GM15510 (cell line): ENCODE measurements around the gene MCTP1.

Experiments
- POLR2A ChIP-seq: IDR thresholded peaks from 3 replicates; pipeline ENCODE4 v1.6.1; 2011; ENCODE audit warnings: borderline replicate concordance; ENCODE audit not compliant: insufficient read length; ENCODE audit errors: extremely low read depth

Gene MCTP1

DNA sequence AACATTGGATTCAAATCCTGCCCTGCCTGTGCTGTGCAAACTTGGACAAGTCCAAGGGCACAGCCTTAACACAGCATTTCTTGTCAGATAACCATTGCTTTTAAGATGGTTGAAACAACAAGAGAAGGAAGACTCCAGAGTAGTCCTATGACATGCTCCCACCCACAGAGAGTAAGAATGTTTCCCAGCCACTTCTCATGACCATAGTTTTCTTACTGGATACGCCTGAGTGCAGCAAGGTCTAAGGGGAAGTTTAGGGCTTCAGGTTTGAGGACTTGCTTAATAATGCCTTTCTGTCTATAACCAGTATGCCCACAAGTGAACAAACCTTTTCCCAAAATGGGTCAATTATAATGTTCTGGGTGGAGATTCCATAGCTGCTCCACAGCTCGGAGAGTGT lies 540.0 kb downstream of the MCTP1 start:
- TF ChIP-seq POLR2A = no peak

DNA sequence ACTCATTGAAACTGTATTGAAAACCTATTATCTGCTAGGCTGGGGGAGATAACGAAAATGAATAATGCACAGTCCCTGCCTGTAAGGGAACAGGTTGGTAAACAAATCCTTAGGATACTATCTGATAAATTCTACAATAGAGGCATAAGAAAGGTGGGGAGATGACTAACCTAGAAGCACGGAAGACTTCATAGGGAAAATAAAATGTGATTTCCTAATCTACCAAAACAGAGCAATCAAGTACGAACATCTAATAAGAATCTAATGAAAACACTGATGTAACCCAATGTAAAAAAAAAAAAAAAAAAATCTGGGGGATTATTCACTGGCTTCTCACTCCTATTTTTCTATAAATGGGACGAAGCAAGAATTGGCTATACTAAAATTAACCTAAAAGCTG lies 542.0 kb downstream of the MCTP1 start:
- no peak for TF ChIP-seq POLR2A

DNA sequence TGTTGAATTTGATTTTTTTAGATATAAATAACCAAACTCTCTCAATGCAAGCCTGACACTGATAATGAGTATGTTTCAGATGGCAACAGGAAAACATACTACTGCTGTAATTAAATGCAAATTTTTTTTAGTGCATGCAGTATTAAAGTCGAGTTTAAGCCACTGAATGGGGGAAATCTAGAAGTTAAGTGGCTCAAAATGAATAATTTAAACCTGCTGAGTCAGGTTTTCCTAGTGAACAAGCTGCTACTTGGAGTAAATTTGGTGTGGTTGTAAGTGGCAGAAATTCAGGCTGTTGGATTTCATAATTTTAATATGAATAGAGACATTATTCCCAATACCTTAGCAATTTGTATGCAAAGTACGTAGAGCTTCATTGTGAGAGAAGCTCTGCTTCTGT lies 544.6 kb downstream of the MCTP1 start:
- TF ChIP-seq POLR2A = no peak

DNA sequence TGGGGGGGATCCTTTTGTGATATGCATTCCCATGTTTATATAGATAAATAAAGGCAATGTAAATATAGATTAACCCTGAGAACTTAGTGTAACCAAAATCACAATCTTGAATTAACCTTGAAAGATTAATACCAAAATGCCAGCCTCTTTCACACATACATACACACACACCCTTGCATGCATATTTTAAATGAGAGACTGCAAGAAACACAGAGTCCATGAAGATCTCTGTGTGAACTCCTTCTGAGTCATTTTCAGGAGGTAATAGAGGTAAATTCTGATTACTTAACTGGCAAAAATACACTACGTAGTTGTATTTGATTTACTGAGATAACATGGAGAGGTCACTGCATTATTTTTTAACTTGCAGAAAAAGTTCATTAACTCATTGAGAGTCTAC lies 548.4 kb downstream of the MCTP1 start:
- TF ChIP-seq POLR2A = no peak

DNA sequence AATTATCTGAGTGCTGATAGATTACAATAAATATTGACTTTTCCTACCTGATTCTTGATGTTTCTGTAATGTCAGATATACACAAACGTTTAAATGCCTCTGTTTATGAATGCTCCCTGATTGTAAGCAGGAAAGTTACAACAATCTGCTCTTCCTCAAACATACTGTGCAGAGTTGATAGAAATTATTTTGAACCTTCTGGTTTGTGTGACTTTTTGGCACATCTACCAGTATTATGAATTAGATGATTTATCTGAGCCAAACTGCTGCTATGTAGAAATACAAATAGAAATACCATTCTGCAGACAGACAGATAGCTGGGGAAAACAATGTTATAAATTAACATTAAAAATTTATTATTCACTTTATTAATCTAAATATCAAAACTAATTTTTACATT lies 553.4 kb downstream of the MCTP1 start:
- no peak for TF ChIP-seq POLR2A

DNA sequence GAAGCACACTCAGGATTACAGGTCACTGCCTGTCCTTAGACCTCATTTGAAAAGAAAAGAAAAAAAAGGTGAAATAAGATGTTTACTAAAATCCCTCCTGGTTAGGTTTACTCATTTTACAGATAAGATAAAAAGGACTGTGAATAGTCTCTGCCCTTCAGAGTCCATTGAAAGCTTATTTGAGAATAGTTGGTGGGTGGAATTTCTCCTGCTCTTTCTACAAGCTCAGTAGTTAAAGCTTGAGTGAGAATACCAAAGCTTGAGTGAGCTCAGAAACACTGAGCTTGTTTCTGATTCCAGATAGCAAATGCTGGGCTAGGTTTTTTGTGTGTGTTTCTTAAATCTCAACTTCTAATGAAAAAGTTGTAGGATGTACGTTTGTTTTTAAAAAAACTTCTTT lies 559.8 kb downstream of the MCTP1 start:
- no peak for TF ChIP-seq POLR2A

DNA sequence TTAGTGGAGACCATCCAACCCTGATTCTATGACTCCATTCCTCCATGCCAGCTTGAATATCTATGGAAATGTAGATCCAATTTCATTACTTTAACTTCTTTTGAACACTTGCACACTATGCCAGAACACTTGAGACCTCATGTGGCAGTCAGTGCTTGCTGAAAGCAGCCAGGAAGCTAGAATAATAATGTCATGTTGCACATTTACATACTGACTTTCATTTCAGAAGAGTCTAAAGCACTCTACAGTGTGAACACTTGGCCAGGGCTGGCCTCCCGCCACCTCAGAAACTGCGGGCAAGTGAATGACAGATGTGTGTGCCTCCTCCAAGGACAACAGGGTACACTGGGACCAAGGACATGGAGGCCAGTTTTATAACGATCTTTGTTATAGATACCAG lies 569.1 kb downstream of the MCTP1 start:
- TF ChIP-seq POLR2A = no peak

DNA sequence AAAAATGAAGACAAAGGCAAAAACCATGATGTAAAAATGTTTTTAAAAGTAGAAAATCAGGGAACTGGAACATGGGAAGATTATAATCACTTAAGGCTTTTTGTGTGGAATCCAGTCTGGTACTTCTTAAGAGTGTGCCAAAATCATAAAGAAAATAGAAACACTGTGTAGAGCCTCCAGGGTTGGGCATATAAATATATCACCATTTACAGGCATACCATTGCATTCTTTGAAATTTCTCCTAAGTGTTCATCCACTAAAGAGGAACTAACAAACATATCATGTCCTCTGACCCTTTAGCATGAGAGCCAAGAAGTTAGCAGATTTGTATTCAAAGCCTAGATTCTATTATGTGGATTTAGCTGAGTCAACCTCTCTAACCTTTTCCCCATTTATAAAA lies 573.1 kb downstream of the MCTP1 start:
- no peak for TF ChIP-seq POLR2A

DNA sequence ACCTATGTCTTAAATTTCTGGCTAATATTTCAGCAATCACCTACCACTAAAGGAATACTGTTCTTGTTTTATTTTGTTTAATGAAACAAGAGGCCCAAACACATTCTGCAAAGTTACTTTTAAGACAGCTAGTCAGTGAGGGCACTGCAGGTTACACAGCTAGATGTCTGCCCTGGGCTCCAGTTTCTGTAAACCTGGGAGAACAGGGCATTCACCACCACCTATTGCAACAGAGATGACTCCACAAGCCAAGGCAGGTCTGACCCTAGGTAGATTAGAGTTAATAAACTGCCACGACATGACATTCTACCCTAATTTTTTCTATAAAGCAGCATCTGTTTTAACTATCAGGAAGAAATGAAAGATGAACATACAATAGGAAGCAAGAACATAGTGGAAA lies 575.6 kb downstream of the MCTP1 start:
- no peak for TF ChIP-seq POLR2A

DNA sequence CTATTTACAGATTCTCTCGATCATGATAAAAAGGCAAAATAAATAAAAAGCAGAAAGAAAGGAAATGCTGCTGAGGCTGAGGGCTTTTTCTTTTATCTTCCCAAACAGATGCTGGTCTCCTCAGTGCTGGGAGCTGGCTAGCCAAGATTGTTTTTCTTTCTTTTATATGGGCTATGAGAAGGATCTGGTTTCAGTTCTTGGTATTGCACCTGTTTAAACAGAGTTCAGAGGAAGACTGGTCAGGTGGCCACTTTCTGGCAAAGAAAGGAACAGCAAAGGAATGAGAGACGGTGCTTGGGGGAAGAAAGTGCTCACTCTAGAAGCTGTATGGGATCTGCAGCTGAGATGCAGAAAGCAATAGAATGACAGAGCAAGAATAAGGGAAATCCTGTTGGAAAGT lies 577.5 kb downstream of the MCTP1 start:
- TF ChIP-seq POLR2A = no peak

DNA sequence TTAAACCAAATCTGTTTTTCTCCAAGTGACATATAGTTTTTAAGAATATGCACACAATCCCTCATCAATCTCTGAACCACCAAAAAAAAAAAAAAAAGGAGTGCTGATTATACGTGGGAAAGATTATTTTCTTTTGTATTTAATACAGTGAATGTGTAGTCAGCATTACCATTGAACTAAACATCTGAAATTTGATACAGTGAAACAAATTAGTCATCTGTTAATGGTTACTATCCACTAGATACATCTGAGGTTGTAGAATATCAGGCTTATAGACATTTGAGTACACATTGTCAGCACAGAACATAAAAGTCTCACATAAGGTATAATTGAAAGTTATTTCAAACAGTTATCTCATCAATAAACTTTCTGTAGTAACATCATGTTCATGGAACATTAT lies 579.5 kb downstream of the MCTP1 start:
- TF ChIP-seq POLR2A = no peak

DNA sequence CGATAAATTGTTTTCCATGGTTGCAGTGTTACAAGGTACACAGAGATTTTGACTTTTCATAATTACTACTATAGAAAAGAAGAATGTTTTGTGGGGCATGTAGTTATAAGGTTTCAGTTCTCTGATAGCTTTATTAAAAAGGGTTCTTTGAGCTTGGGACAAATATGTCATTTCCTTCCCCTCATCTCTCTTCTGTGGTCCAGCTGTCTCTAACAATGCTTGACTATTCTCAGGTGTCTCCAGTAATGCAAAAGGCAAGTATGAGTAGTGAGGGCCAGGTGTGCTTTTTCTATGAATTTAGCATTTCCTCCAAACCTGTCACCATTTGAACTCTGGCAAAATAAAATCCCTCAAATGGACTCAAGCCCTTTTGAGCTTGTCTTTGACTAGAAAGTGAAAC lies 582.2 kb downstream of the MCTP1 start:
- no peak for TF ChIP-seq POLR2A

DNA sequence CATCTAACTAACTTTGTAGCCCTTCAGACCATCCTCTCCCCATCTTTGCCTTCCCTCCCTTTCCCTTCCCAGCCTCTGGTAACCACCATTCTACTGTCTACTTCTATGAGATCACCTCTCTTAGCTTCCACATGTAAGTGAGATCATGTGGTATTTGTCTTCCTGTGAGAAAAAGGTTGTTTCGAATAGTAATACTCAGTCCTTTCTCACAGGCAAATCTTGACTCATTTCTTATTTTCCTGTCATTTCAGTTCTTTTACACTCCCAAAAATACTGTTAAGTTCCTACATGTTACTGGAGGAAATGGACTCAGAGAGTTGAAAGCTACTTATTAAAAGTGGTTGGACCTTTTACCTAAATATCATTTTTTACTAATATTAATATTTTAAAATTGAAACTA lies 584.3 kb downstream of the MCTP1 start:
- no peak for TF ChIP-seq POLR2A

DNA sequence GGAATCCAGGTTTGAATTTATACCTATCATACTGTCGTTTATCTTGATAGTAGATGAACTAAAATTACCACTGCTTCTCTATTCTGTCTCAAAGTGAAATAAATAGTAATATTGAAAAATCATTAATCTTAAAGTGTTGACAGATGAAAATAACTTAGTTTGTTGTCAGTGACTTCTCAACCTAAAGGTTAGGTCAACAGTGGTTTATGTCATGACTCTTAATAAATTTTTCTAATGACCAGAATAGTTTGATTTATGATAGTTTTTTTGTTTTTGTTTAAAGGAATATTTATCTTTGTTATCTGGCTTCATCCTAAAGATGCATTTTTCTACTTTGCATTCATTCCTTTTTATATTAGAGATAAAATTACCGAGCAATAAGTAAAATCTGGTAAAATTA lies 585.3 kb downstream of the MCTP1 start:
- TF ChIP-seq POLR2A = no peak

DNA sequence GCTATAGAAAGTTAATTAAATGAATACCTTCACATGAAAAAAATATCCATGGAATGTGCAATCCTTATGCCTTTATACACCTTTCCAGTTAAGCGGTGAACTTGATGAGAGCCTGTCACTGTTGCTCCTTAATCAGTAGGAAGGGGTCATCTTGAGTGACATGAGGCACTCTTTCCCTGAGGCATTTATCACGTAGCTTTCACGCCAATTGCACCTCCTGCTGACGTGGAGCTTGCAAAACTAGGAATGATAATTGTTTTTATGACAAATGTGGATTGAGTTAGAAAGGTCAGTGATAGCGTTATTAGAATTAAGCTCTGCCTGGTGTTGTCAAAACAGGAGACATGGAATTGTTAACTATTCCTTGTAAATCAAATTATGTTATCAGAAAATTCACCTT lies 586.7 kb downstream of the MCTP1 start:
- TF ChIP-seq POLR2A = no peak

DNA sequence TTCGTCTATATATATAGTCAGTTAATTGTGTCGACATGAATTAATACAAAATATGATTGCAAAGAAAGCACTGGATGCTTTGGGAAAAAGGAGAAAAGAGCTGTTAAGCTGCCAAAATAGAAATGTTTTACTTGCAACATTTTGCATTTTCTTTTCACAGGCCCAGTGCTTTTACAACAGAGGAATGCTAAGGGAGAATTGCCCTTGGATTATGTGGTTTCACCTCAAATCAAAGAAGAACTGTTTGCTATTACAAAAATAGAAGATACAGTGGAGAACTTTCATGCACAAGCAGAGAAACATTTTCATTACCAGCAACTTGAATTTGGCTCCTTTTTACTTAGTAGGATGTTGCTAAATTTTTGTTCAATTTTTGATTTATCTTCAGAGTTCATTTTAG lies 590.2 kb downstream of the MCTP1 start:
- TF ChIP-seq POLR2A = no peak

DNA sequence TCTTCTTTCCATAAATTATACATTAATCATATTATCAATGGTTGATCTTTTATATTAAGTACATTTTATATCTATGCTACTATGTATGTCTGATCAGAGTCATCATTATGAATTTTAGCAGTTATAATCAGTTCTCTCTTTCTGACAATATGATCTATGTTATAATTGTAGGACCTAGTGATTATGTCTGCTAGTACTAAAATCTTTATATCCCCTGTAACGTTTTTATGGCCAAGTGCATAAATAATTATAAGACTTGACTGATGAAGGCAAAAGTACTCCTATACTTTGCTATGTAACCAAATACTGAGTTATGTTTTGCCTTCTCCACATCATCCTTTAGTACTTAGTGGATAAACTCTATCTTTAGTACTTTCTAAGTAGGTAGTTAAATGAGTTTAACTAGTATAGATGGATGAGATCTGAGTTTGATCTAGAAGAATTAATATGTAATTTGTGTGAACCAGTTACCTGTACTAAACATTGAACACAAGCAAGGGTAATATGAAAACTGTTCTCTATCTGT lies 591.0 kb downstream of the MCTP1 start:
- TF ChIP-seq POLR2A = no peak
